ENCODE measurements around the gene EPHA4.

Gene EPHA4

GRCh38 chr2:221501883-221502269 is 70.2 kb downstream of the EPHA4 start:
- no peak for DNase-seq

DNA sequence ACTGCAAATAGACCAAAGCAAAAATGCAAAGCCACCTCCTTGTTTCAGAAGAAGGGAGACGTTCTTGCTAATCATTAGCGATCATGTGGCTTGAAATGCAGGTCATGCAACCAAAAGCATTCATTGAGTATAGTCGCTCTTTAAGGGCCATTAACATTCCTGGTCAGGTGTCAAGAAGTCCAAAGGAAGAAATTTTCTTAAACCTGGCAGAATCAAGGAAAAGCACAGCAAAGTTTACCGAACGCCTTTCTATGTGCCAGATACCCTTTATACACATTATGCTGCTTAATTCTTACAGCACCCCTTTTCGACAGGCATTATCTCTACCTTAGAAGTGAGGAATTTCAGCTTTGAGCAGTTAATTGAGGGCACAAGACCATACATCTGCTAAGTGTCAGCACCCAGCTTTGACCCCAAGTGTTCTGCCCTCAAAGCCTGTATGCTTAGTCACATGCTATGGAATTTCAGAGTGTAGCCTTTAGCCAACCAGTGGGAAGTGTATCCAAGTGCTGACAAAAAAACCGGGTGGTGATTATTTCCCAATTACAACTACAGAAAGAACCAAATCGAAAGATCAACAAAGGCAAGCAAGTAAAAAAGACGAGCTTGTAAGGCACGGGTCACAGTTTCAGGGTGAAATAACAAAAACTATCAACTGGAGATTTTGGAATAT is 70.8 kb downstream of the EPHA4 start:
- no peak for DNase-seq

GRCh38 chr2:221500501-221501209 is 71.4 kb downstream of the EPHA4 start:
- DNase-seq = no peak

DNA sequence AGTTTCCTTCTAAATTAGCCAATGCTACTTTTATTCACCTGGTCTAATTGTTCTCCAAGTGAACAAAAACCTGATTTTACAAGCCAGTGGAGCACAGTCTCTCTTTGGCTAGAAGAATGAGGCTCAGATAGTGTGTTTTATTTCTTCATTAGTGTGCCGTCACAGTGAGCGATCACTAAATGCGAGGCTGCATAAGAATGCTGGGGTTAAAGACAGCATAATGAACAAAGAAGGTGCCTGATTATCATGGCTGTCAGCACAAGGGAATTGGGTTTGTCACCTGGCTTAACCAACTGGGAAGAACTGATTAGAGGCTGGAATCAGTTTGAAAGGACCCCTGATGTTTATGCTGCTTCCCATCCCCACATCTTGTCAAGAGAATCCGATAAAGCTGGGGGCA is 76.4 kb downstream of the EPHA4 start:
- DNase-seq = no peak

GRCh38 chr2:221494556-221494955 is 77.5 kb downstream of the EPHA4 start:
- no peak for DNase-seq

- DNase-seq = no peak
These were observed 78.7 kb downstream of the EPHA4 start for GRCh38 chr2:221493391-221493790.

DNA sequence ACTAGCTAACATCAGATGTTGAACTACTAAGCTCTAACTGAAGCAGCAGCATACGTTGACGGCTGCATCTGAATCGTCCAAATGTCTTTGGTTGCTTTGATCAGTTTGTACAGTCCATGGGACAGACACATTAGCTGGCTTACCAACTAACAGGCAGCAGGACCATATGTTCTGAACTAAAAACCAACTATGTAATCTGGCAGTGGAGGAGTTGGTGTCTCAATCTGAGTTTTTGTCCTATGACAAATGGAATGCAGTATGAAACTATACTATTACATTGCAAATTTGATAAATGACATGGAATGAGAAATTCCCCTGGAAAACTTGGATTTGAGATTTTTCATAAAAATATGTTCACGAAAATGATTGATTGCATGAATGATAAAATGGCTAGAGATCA is 79.5 kb downstream of the EPHA4 start:
- DNase-seq = no peak

DNA sequence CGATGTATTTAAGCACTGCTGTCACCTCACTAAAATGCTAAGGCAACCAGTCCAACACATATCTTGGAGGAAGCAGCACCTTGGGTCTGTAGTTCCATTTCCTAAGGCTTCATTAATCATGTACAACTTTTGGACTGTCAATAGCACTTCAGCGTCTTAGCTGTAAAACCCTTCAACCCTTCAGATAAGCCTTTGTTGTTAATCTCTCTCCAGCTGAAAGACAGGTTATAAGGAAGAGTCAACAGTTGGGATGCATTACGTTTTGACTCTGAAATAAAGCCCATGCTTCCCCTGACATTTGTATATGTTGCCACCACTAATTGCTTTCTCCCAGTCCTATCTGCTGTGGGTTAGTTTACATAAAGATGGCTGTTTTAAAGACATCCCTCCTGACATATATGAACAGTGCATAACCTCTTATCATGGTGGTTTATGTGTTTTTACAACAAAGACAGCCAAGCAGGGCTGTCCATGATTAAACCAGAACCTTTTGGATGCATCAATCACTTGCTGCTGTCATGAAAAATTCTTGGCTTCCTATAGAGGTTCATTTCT is 81.5 kb downstream of the EPHA4 start:
- DNase-seq = no peak

DNA sequence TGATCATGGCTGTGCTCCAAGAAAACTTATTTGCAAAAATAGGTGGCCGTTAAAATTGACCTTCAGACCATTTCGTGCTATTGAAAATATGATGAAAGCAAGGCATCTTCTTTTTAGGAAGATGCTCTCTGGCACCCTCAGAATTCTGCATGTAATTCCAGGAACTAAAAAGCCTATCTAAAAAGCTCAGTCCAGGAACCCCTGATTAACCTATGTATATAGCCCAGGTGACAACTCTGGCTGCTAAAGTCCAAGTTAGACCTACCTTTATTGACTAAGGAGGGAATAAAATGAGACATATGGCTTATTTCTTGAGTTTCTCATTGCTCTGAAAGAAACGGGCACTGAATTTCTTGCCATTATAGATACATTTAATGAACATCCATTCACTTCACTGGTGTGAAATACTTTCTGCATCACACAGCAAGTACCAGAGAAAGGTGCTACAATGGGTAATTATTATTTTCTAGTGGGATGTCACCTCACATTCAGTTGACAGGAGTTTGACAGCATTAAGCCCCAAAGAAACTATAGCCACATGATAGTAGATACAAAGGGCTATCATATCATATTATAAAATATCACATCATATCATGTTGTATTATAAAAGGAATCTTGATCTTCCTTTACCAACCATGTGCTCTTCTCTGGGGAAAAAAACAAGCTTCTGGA is 83.8 kb downstream of the EPHA4 start:
- no peak for DNase-seq

DNA sequence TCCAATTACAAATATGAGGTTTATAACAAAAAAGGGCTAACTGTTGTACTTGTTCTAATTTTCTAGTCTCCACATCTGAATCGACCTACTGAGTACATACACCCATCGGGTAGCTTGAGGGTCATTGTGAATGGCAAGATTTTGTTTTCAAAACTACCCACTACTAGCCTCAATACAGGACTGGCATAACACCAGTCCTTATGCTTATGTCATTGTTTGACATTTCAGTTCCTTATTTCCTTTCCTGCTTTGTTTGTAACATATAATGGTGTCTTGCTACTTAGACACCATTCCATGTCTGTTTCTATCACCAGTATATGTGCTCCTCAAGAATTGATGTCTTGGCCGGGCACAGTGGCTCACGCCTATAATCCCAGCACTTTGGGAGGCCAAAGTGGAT is 86.0 kb downstream of the EPHA4 start:
- no peak for DNase-seq

- no peak for DNase-seq
These were observed 86.6 kb downstream of the EPHA4 start for GRCh38 chr2:221485503-221485870.

- no peak for DNase-seq
These were observed 87.2 kb downstream of the EPHA4 start for GRCh38 chr2:221484761-221485502.

DNA sequence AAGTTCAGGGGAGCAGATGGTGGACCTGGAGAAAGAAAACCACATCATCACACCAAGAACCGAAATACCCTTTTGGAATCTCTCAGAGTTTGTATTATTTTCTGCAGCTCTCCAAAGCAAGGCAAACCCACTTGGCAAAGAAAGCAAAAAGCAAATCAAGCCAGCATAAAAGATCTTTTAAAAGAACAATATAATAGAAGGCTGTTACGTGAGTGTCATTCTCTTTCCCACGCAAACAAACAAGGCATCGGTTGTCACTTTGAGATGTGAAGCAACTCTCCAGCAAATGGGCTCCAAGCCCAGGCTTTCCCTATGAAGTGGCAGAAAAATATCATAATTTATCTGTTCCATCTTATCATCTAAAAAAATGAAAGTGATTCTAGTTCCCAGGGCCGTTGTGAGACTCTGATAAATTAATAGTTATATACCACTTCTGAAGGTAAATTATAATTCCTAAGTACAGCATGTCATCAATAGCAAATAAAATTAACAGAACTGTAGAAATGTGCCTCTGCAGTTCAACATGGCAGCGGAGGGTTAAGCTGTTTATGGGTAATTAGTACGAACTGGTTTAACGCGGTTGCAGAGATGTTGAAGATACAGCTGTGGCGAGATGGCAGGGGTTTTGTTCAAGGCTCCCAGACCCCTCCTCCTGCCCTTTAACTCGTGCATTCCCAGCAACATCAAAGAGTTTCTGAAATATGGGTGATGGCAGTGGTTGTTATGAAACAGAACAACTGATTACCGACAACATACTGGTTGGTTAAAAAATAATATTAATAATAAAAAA is 89.2 kb downstream of the EPHA4 start:
- no peak for DNase-seq

GRCh38 chr2:221480821-221481220 is 91.3 kb downstream of the EPHA4 start:
- no peak for DNase-seq

GRCh38 chr2:221480163-221480562 is 91.9 kb downstream of the EPHA4 start:
- no peak for DNase-seq

GRCh38 chr2:221478485-221478863 is 93.6 kb downstream of the EPHA4 start:
- no peak for DNase-seq

- no peak for DNase-seq
These were observed 94.2 kb downstream of the EPHA4 start for GRCh38 chr2:221477714-221478484.

DNA sequence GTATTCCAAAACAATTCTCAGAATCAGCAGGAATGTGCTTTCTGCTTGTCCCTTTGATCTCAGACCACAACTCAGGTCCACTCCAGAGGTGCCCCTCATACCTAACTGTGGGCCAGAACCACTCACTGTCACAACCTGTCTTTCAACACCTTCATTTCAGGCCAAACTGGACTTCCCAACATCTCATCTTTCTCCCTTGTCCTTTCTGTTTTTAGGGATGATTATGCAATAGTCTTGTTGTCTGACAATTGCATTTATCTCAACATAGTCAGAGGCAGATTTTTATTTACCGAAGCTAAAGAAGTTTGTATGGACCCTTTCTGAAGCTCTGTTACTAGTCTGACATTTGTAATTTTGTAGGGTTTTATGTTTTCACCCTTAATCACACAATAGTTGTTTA is 95.9 kb downstream of the EPHA4 start:
- DNase-seq = no peak

GRCh38 chr2:221473451-221473850 is 98.7 kb downstream of the EPHA4 start:
- DNase-seq = no peak

DNA sequence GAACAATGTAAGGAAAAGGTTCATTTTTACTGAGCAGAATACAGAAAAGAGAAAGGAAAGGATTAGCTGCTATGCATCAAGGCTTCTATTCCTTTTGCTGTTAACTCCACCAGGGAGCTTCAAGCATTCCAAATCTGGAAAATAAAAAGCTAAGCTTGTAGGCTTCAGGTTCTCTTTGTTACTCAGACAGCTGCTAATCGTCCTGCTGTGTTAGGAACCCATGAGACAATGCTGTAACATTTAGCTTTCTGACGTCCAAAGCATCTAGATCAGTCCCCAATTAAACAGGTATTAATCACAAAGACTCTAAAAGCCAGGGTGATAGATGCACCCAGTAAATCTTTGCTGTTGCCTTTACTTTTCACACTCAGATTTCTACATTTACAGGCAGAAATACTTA is 103.8 kb downstream of the EPHA4 start:
- no peak for DNase-seq

GRCh38 chr2:221467610-221468009 is 104.5 kb downstream of the EPHA4 start:
- no peak for DNase-seq

DNA sequence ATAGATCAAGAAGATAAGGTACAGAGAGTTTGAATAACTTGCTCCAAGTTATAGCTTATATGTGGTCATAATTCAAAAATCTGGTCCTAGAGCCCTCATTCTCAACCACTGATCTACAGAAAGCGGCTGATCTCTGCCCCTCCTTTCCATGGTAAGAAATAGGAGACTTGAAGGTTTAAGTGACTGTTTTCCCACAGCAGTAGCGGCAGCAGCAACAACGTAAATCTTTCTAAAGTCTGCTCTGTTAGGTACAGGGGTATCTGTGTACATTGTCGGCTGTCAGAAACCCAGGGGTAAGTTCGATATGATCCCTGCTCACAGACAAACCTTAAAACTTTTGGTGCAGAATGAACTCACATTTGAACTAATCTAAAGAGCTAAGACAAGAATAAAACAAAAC is 105.4 kb downstream of the EPHA4 start:
- DNase-seq = no peak

Measured in activated gamma-delta T cell treated with Interleukin-2 at 50 U/mL for 16 hours (primary cell).